GM06990 (cell line): ENCODE data around the gene PDCD4.

Source experiments
- DNase-seq: peaks from one replicate; pipeline ENCODE4 v3.0.0-alpha.2; 2011; ENCODE audit not compliant: insufficient read length; ENCODE audit errors: extremely low read depth
- H3K27me3 ChIP-seq: replicated peaks from 2 replicates; pipeline ENCODE4 v1.6.0; 2011; ENCODE audit warnings: low read length; ENCODE audit not compliant: control insufficient read depth, insufficient read depth
- H3K36me3 ChIP-seq: 2 replicates; pipeline ENCODE4 v1.5.1; 2011; ENCODE audit warnings: low read length; ENCODE audit not compliant: control insufficient read depth, insufficient read depth
- H3K4me3 ChIP-seq: replicated peaks from 2 replicates; pipeline ENCODE4 v1.5.1; 2011; ENCODE audit warnings: low read depth, mild to moderate bottlenecking, control low read depth, low read length
- CTCF ChIP-seq: IDR thresholded peaks from 2 replicates; pipeline ENCODE4 v1.5.1; 2011; ENCODE audit warnings: low read length, control low read depth, mild to moderate bottlenecking, inconsistent platforms; ENCODE audit not compliant: insufficient read depth, poor library complexity, severe bottlenecking

PDCD4 gene

GRCh38 chr10:110873951-110874350 is 2.2 kb downstream of the PDCD4 start:
- DNase-seq, result no peak
- no peaks in the 10 kb centered on the region for H3K27me3 ChIP-seq
- peak overlapping the region; percentile 83 for H3K4me3 ChIP-seq
- peaks cover 2% of the 10 kb centered on the region; the same call in 1 of the 2 replicates for H3K36me3 ChIP-seq
- TF ChIP-seq CTCF, result no peak

- H3K27me3 ChIP-seq, result no peaks in the 10 kb centered on the region
- TF ChIP-seq CTCF, result no peak
- H3K4me3 ChIP-seq, result no peak overlapping the region
- peaks cover 2% of the 10 kb centered on the region; the same call in 1 of the 2 replicates for H3K36me3 ChIP-seq
- DNase-seq, result no peak
Measured at GRCh38 chr10:110876000-110876399, 4.3 kb downstream of the PDCD4 start.

GRCh38 chr10:110876788-110877187 is 5.1 kb downstream of the PDCD4 start:
- no peak for TF ChIP-seq CTCF
- H3K27me3 ChIP-seq, result no peaks in the 10 kb centered on the region
- peaks cover 2% of the 10 kb centered on the region; the same call in 1 of the 2 replicates for H3K36me3 ChIP-seq
- H3K4me3 ChIP-seq, result no peak overlapping the region
- DNase-seq, result no peak

- no peak for DNase-seq
- no peak overlapping the region for H3K4me3 ChIP-seq
- peaks cover 4% of the 10 kb centered on the region for H3K36me3 ChIP-seq
- H3K27me3 ChIP-seq, result no peaks in the 10 kb centered on the region
- TF ChIP-seq CTCF, result no peak
Measured at GRCh38 chr10:110880012-110880411, 8.3 kb downstream of the PDCD4 start.

GRCh38 chr10:110881247-110881646 is 9.5 kb downstream of the PDCD4 start:
- no peaks in the 10 kb centered on the region for H3K27me3 ChIP-seq
- TF ChIP-seq CTCF, result no peak
- peaks cover 4% of the 10 kb centered on the region for H3K36me3 ChIP-seq
- DNase-seq, result no peak
- H3K4me3 ChIP-seq, result no peak overlapping the region

- no peak for TF ChIP-seq CTCF
- no peaks in the 10 kb centered on the region for H3K27me3 ChIP-seq
- DNase-seq, result no peak
- peaks cover 4% of the 10 kb centered on the region for H3K36me3 ChIP-seq
- no peak overlapping the region for H3K4me3 ChIP-seq
Measured at GRCh38 chr10:110881905-110882304, 10.2 kb downstream of the PDCD4 start.
